ENCODE results near the gene CDC25A.
A peak's percentile ranks its signal among the peaks of the same experiment; 100 is the strongest.

Gene CDC25A

GRCh38 chr3:48187301-48187578 is 977 bp downstream of the CDC25A start:
- H3K4me3 ChIP-seq (ENCODE audit: low read length) = peak overlapping the region; percentile 78
- peak; percentile 9 for DNase-seq (ENCODE audit: low read depth)
- TF ChIP-seq CTCF (IDR thresholded peaks at IDR 0.05; ENCODE audit: insufficient read depth, low read depth, low read length, missing control alignments) = no peak

- peak; percentile 11 for DNase-seq (ENCODE audit: low read depth)
- peak overlapping the region; percentile 78 for H3K4me3 ChIP-seq (ENCODE audit: low read length)
- TF ChIP-seq CTCF (IDR thresholded peaks at IDR 0.05; ENCODE audit: insufficient read depth, low read depth, low read length, missing control alignments) = no peak
Measured at GRCh38 chr3:48186631-48187300, 1.5 kb downstream of the CDC25A start.

GRCh38 chr3:48185129-48185528 is 3.1 kb downstream of the CDC25A start:
- no peak for TF ChIP-seq CTCF (IDR thresholded peaks at IDR 0.05; ENCODE audit: insufficient read depth, low read depth, low read length, missing control alignments)
- no peak for DNase-seq (ENCODE audit: low read depth)
- no peak overlapping the region for H3K4me3 ChIP-seq (ENCODE audit: low read length)

- no peak for DNase-seq (ENCODE audit: low read depth)
- TF ChIP-seq CTCF (IDR thresholded peaks at IDR 0.05; ENCODE audit: insufficient read depth, low read depth, low read length, missing control alignments) = no peak
- H3K4me3 ChIP-seq (ENCODE audit: low read length) = no peak overlapping the region
Measured at GRCh38 chr3:48184299-48184698, 3.9 kb downstream of the CDC25A start.

GRCh38 chr3:48180531-48181253 is 7.5 kb downstream of the CDC25A start:
- peak; percentile 26 for DNase-seq (ENCODE audit: low read depth)
- TF ChIP-seq CTCF (IDR thresholded peaks at IDR 0.05; ENCODE audit: insufficient read depth, low read depth, low read length, missing control alignments) = no peak
- no peak overlapping the region for H3K4me3 ChIP-seq (ENCODE audit: low read length)

- DNase-seq (ENCODE audit: low read depth) = no peak
- no peak overlapping the region for H3K4me3 ChIP-seq (ENCODE audit: low read length)
- TF ChIP-seq CTCF (IDR thresholded peaks at IDR 0.05; ENCODE audit: insufficient read depth, low read depth, low read length, missing control alignments) = no peak
Measured at GRCh38 chr3:48180021-48180420, 8.2 kb downstream of the CDC25A start.

GRCh38 chr3:48178072-48178471 is 10.1 kb downstream of the CDC25A start:
- DNase-seq (ENCODE audit: low read depth) = no peak
- H3K4me3 ChIP-seq (ENCODE audit: low read length) = no peak overlapping the region
- no peak for TF ChIP-seq CTCF (IDR thresholded peaks at IDR 0.05; ENCODE audit: insufficient read depth, low read depth, low read length, missing control alignments)
